Measurements from ENCODE around the gene UCHL5. TPM values are rescaled to one million over a fixed set of nuclear protein-coding genes. Genes with fewer than 3 reads are reported as not detected.
A peak's percentile ranks its signal among the peaks of the same experiment; 100 is the strongest.

The UCHL5 gene
- total and polyA plus RNA-seq, 2 donors (not counting 1 experiment from before 2014, with no cell fraction given): 7.8 to 31.5 TPM

DNA sequence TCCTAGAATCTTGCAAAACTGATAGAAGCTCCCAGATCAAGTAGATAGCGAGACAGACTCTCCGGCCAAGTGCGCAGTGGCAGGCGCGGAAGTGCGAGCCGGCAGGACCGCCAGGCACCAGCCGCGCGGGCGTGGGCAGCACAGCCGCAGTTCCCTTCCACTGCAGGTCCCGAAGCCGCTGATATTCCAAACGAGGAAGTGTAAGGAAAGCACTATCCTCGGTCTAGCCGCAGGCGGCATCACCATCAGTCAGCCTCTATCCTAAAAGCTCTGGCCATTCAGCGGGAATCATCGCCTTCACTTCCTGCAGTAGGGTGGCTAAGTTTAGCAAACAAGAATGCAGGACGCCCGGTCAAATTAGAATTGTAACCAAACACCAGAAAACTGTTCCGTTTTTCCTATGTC is 45.3 kb upstream of the UCHL5 start:
- Histone ChIP-seq H3K9me3 (ENCODE audit: control extremely low read depth in 1 of 3, control insufficient read depth in 2 of 3, insufficient read depth in 1 of 3, low read length in 2 of 3) (no peaks in the 10 kb centered on the region), H3K4me1 (ENCODE audit: control insufficient read depth in 2 of 2, insufficient read depth in 2 of 2, low read length in 2 of 2) (peaks cover 8 to 13% of the 10 kb centered on the region in 2 donors), H4K20me1 (ENCODE audit: control insufficient read depth, insufficient read depth, low read length, poor library complexity, severe bottlenecking) (peaks cover 5% of the 10 kb centered on the region), H3K27me3 (replicated peaks in 1 of 4; ENCODE audit: control extremely low read depth in 1 of 4, control insufficient read depth in 3 of 4, insufficient read depth in 4 of 4, low read length in 3 of 4) (no peaks in the 10 kb centered on the region), H3K36me3 (replicated peaks in 1 of 2; ENCODE audit: control extremely low read depth in 1 of 2, control insufficient read depth in 1 of 2, extremely low read depth in 1 of 2, insufficient read depth in 2 of 2, low read length in 1 of 2) (peaks cover 0 to 10% of the 10 kb centered on the region in 2 experiments), H3K4me3 (ENCODE audit: control extremely low read depth in 1 of 5, extremely low read depth in 1 of 5, insufficient read depth in 1 of 5, low read depth in 2 of 5, low read length in 4 of 5) (peak overlapping the region; percentile 62 to 99 (median 78)), H3K27ac (ENCODE audit: low read length in 2 of 2) (peak overlapping the region in 1 of 2 donors; percentile 71), H3K9ac (ENCODE audit: low read length) (peak overlapping the region; percentile 89), H3K4me2 (replicated peaks; ENCODE audit: low read depth, low read length, poor library complexity, severe bottlenecking) (peak overlapping the region; percentile 82), H3K79me2 (ENCODE audit: control insufficient read depth, insufficient read depth, low read length) (peaks cover 23% of the 10 kb centered on the region), H2AFZ (ENCODE audit: insufficient read depth, low read depth, low read length, poor library complexity, severe bottlenecking) (peak overlapping the region; percentile 83)
- POLR2A ChIA-PET: interaction anchor here (0.6 kb wide), 1 partner anchor 731 kb away, joined by 3 read pairs; no protein-coding TSS in a partner anchor
- DNase-seq: peak; percentile 37
- H3K4me1 Mint-ChIP-seq: peaks cover 22% of the 10 kb centered on the region
- H3K27me3 Mint-ChIP-seq: no peaks in the 10 kb centered on the region
- TF ChIP-seq, protein P1, sequence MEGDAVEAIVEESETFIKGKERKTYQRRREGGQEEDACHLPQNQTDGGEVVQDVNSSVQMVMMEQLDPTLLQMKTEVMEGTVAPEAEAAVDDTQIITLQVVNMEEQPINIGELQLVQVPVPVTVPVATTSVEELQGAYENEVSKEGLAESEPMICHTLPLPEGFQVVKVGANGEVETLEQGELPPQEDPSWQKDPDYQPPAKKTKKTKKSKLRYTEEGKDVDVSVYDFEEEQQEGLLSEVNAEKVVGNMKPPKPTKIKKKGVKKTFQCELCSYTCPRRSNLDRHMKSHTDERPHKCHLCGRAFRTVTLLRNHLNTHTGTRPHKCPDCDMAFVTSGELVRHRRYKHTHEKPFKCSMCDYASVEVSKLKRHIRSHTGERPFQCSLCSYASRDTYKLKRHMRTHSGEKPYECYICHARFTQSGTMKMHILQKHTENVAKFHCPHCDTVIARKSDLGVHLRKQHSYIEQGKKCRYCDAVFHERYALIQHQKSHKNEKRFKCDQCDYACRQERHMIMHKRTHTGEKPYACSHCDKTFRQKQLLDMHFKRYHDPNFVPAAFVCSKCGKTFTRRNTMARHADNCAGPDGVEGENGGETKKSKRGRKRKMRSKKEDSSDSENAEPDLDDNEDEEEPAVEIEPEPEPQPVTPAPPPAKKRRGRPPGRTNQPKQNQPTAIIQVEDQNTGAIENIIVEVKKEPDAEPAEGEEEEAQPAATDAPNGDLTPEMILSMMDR (IDR thresholded peaks at IDR 0.05): no peak
- TF ChIP-seq EZH2 (IDR thresholded peaks at IDR 0.05; ENCODE audit: borderline replicate concordance, insufficient read depth, low read depth, low read length, poor library complexity, severe bottlenecking): no peak
- intact Hi-C loops (cut with micrococcal nuclease): no loop called here
- H3K9me3 Mint-ChIP-seq (ENCODE audit: insufficient read depth): no peaks in the 10 kb centered on the region
- ATAC-seq (ENCODE audit: low read depth): peak; percentile 18
- H3K27ac Mint-ChIP-seq: peak overlapping the region; percentile 83
- H3K4me3 Mint-ChIP-seq: peak overlapping the region; percentile 97
- under 1% methylated on average over 24 of the region's 24 CpGs for WGBS (ENCODE audit: insufficient coverage)
- CTCF ChIA-PET: interaction anchor here (1.9 kb wide), 1 partner anchor 17 kb away, joined by 10 read pairs; the partner anchor contains the start of gene CDC73

DNA sequence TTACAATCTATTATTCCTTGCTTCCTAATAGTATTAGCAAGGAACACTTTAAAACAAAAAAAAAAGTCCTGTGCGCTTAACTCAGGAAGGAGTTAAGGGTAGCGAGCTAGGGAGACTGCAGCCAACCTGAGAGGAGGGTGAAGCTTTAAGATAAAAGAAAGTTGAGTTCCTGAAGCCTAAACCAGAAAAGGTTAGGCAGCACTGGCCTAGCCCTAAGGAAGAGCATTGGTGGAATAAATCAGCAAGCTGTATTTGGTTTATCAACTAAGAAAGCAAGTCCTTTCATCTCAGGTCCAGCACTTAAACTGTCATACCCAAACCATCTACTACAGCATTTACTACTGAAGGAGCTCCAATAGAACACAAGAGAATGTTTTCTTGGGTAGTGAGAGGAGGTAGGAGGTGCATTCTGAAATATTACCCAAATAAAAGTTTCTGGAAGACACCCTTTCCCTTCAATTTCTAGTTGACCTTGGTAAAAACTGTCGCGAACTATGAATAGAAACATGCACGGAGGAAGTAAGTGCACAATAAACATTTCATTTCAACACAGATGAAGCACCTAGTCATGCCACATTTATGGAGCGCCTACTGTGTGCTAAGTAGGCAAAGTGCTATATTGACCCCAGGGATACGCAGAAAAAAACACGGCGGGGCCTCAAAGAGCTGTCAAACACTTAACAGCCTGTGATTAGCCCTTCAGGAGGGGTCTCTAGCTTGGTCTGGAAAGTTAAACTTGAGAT is 44.8 kb upstream of the UCHL5 start:
- no peaks in the 10 kb centered on the region for H3K27me3 ChIP-seq (replicated peaks in 1 of 4; ENCODE audit: control extremely low read depth in 1 of 4, control insufficient read depth in 3 of 4, insufficient read depth in 4 of 4, low read length in 3 of 4)
- peak overlapping the region; percentile 62 to 99 (median 78) for H3K4me3 ChIP-seq (ENCODE audit: control extremely low read depth in 1 of 5, extremely low read depth in 1 of 5, insufficient read depth in 1 of 5, low read depth in 2 of 5, low read length in 4 of 5)
- peaks cover 8 to 13% of the 10 kb centered on the region in 2 donors for H3K4me1 ChIP-seq (ENCODE audit: control insufficient read depth in 2 of 2, insufficient read depth in 2 of 2, low read length in 2 of 2)
- WGBS (ENCODE audit: insufficient coverage): 39% methylated on average over 5 of the region's 9 CpGs
- H2AFZ ChIP-seq (ENCODE audit: insufficient read depth, low read depth, low read length, poor library complexity, severe bottlenecking): peak overlapping the region; percentile 83
- no peak overlapping the region for H3K27ac ChIP-seq (ENCODE audit: low read length in 2 of 2)
- peak overlapping the region; percentile 97 for H3K4me3 Mint-ChIP-seq
- no peak for DNase-seq
- peaks cover 5% of the 10 kb centered on the region for H4K20me1 ChIP-seq (ENCODE audit: control insufficient read depth, insufficient read depth, low read length, poor library complexity, severe bottlenecking)
- H3K9me3 Mint-ChIP-seq (ENCODE audit: insufficient read depth): no peaks in the 10 kb centered on the region
- CTCF ChIA-PET: interaction anchor here (1.9 kb wide), 1 partner anchor 18 kb away, joined by 10 read pairs; the partner anchor contains the start of gene CDC73
- no peaks in the 10 kb centered on the region for H3K9me3 ChIP-seq (ENCODE audit: control extremely low read depth in 1 of 3, control insufficient read depth in 2 of 3, insufficient read depth in 1 of 3, low read length in 2 of 3)
- POLR2A ChIA-PET: no interaction called here
- peak overlapping the region; percentile 89 for H3K9ac ChIP-seq (ENCODE audit: low read length)
- intact Hi-C loops (cut with micrococcal nuclease): no loop called here
- peaks cover 22% of the 10 kb centered on the region for H3K4me1 Mint-ChIP-seq
- no peaks in the 10 kb centered on the region for H3K27me3 Mint-ChIP-seq
- TF ChIP-seq, protein P1 (IDR thresholded peaks at IDR 0.05): no peak
- TF ChIP-seq EZH2 (IDR thresholded peaks at IDR 0.05; ENCODE audit: borderline replicate concordance, insufficient read depth, low read depth, low read length, poor library complexity, severe bottlenecking): no peak
- H3K79me2 ChIP-seq (ENCODE audit: control insufficient read depth, insufficient read depth, low read length): peaks cover 23% of the 10 kb centered on the region
- no peak overlapping the region for H3K27ac Mint-ChIP-seq
- H3K4me2 ChIP-seq (replicated peaks; ENCODE audit: low read depth, low read length, poor library complexity, severe bottlenecking): peak overlapping the region; percentile 82
- peaks cover 0 to 16% of the 10 kb centered on the region in 2 experiments for H3K36me3 ChIP-seq (replicated peaks in 1 of 2; ENCODE audit: control extremely low read depth in 1 of 2, control insufficient read depth in 1 of 2, extremely low read depth in 1 of 2, insufficient read depth in 2 of 2, low read length in 1 of 2)
- no peak for ATAC-seq (ENCODE audit: low read depth)
